ENCODE data around the gene BTN1A1. TPM values are rescaled to one million over a fixed set of nuclear protein-coding genes. Genes with fewer than 3 reads are reported as not detected.

BTN1A1 gene
- total and polyA plus RNA-seq, 9 of the 15 experiments (the other 6 are each of a cell fraction or from before 2014, with no cell fraction given), result 0.01 to 0.15 (median 0.06) TPM; not detected in 4

- 22% methylated on average over 9 of the region's 9 CpGs for WGBS (ENCODE audit: insufficient coverage, low coverage, missing lambda C conversion rate)
- ChIA-PET POLR2A (interaction anchor here (0.7 to 3.0 kb wide), 2 partner anchors 12 to 153 kb away, joined by 4 to 21 read pairs; no protein-coding TSS in a partner anchor), CTCF (ENCODE audit: low intra/inter-chr PET ratio) (no interaction called here)
- peak overlapping the region; percentile 90 to 97; a peak in 3 of 4 replicates for H3K9ac ChIP-seq (ENCODE audit: insufficient read depth in 1 of 2, low read depth in 2 of 2, low read length in 2 of 2)
- H3K4me2 ChIP-seq (ENCODE audit: insufficient read depth, low read length), result peak overlapping the region; percentile 97
- peaks cover 23% of the 10 kb centered on the region for H3K79me2 ChIP-seq (ENCODE audit: control insufficient read depth, insufficient read depth, low read length)
- no TSS peak for BruUV-seq (replicated peaks)
- H3K4me1 ChIP-seq (replicated peaks in 1 of 2; ENCODE audit: control insufficient read depth in 2 of 2, insufficient read depth in 2 of 2, low read length in 2 of 2), result peaks cover 6 to 14% of the 10 kb centered on the region in 2 experiments; a peak in 3 of 5 replicates
- no peaks in the 10 kb centered on the region for H3K9me3 ChIP-seq (replicated peaks; ENCODE audit: control insufficient read depth, insufficient read depth, low read depth, low read length)
- peak overlapping the region; percentile 87 for H3K27ac ChIP-seq (ENCODE audit: extremely low read depth, low read depth, low read length)
- H3K4me3 ChIP-seq, result peak overlapping the region; percentile 93
- peak overlapping the region; percentile 98 for H2AFZ ChIP-seq (ENCODE audit: low read depth, low read length)
- DNase-seq (ENCODE audit: extremely low read depth in 1 of 4, low spot score in 3 of 4), result peak in 3 of 4 experiments; percentile 37 to 50 (median 45)
- H3K9me1 ChIP-seq (ENCODE audit: control insufficient read depth, insufficient read depth, low read length), result no peaks in the 10 kb centered on the region
- no peaks in the 10 kb centered on the region for H3K27me3 ChIP-seq (ENCODE audit: control insufficient read depth in 2 of 2, insufficient read depth in 2 of 2, low read length in 2 of 2)
- intact Hi-C loops (cut with micrococcal nuclease) (no loop called here), in situ Hi-C loops (cut with MboI) (no loop called here)
- ATAC-seq, result peak; percentile 64
- H4K20me1 ChIP-seq (replicated peaks; ENCODE audit: control insufficient read depth, insufficient read depth, low read length), result no peaks in the 10 kb centered on the region
- peaks cover 28% of the 10 kb centered on the region for H3K36me3 ChIP-seq (ENCODE audit: control insufficient read depth, insufficient read depth, low read length)
- FAIRE-seq, result no peak
- no peak for TF ChIP-seq CREB5 (CRISPR knock-in tag; IDR thresholded peaks at IDR 0.05)
- TF ChIP-seq ZNF695 (CRISPR knock-in tag; IDR thresholded peaks at IDR 0.05), result no peak
- no peak for TF ChIP-seq CBX8 (IDR thresholded peaks at IDR 0.05; ENCODE audit: borderline replicate concordance, extremely low read depth, low read depth, low read length, poor library complexity, severe bottlenecking)
- TF ChIP-seq ZNF24 (IDR thresholded peaks at IDR 0.05), result no peak
- no peak for TF ChIP-seq MCM2 (IDR thresholded peaks at IDR 0.05; ENCODE audit: low read depth)
- no peak for TF ChIP-seq EP400 (IDR thresholded peaks at IDR 0.05)
- 0 out of 2 replicates have a peak, but pooled peaks have one; percentile 20 for TF ChIP-seq DIDO1 (tag; IDR thresholded peaks at IDR 0.05; ENCODE audit: low read depth)
- no peak for TF ChIP-seq NCOR1 (IDR thresholded peaks at IDR 0.05)
- peak; percentile 86 for TF ChIP-seq ZNF512 (tag; IDR thresholded peaks at IDR 0.05)
- TF ChIP-seq ZNF282 (CRISPR knock-in tag; IDR thresholded peaks at IDR 0.05), result no peak
- TF ChIP-seq PRPF4 (IDR thresholded peaks at IDR 0.05; ENCODE audit: insufficient read depth, low read depth, low read length, poor library complexity, severe bottlenecking), result no peak
- TF ChIP-seq BRD4 (IDR thresholded peaks at IDR 0.05), result peak; percentile 36; the same call in 1 of the 2 replicates
Observed at GRCh38 chr6:26457264-26457805, 42.8 kb upstream of the BTN1A1 start.
